ENCODE results near the gene SPATS2.

- no peak for TF ChIP-seq MEF2A (IDR thresholded peaks at IDR 0.05; ENCODE audit: insufficient read depth, low read depth, low read length)
- TF ChIP-seq SREBF2 (IDR thresholded peaks at IDR 0.05; ENCODE audit: low read length) = no peak
- no peak for TF ChIP-seq CTCF (IDR thresholded peaks at IDR 0.05 in 2 of 3, conservative IDR thresholded peaks at IDR 0.05 in 1 of 3; ENCODE audit: control insufficient read depth in 2 of 3, extremely low read depth in 1 of 3, insufficient read depth in 1 of 3, low read depth in 3 of 3, low read length in 3 of 3)
- TF ChIP-seq CREM (IDR thresholded peaks at IDR 0.05; ENCODE audit: low read depth) = no peak
- TF ChIP-seq ZNF592 (IDR thresholded peaks at IDR 0.05) = no peak
- TF ChIP-seq RELA (IDR thresholded peaks at IDR 0.05; ENCODE audit: borderline replicate concordance, partially characterized antibody) = no peak
- no peak for TF ChIP-seq ASH2L (IDR thresholded peaks at IDR 0.05; ENCODE audit: borderline replicate concordance, low read depth)
These were observed 166.1 kb downstream of the SPATS2 start for GRCh38 chr12:49533331-49533730.
